SK-N-SH (cell line): ENCODE data around the gene MARVELD1.

Experiments used
- CHD2 ChIP-seq: fragments of 150-350 bp; IDR thresholded peaks from 2 replicates; pipeline ENCODE4 v1.6.1; 2018; ENCODE audit warnings: low read length; ENCODE audit not compliant: partially characterized antibody
- EP300 ChIP-seq, 2 experiments: IDR thresholded peaks; 2 replicates each; pipeline versions ENCODE4 v1.4.0 to v1.6.1; 2012; ENCODE audit warnings: borderline replicate concordance in 1 of 2, low read depth in 1 of 2, low read length in 1 of 2
- FOSL2 ChIP-seq: IDR thresholded peaks from 2 replicates; pipeline ENCODE4 v1.4.0; 2012; ENCODE audit warnings: low read depth, mild to moderate bottlenecking, moderate library complexity, borderline replicate concordance
- POLR2AphosphoS5 ChIP-seq: IDR thresholded peaks from 2 replicates; pipeline ENCODE4 v1.6.1; 2012; ENCODE audit warnings: low read depth, low read length
- RCOR1 ChIP-seq: fragments of 150-350 bp; IDR thresholded peaks from 2 replicates; pipeline ENCODE4 v1.6.1; 2017; ENCODE audit warnings: antibody characterized with exemption, low read length
- SIN3A ChIP-seq: IDR thresholded peaks from 2 replicates; pipeline ENCODE4 v1.6.1; 2012; ENCODE audit warnings: low read depth, mild to moderate bottlenecking, low read length, moderate library complexity, borderline replicate concordance
- TAF1 ChIP-seq: IDR thresholded peaks from 2 replicates; pipeline ENCODE4 v1.6.1; 2012; ENCODE audit warnings: low read depth, mild to moderate bottlenecking, low read length, moderate library complexity, borderline replicate concordance
- TCF12 ChIP-seq: IDR thresholded peaks from 2 replicates; pipeline ENCODE4 v1.4.0; 2012
- TEAD4 ChIP-seq: IDR thresholded peaks from 2 replicates; pipeline ENCODE4 v1.4.0; 2012; ENCODE audit warnings: mild to moderate bottlenecking, borderline replicate concordance; ENCODE audit not compliant: insufficient read depth
- YY1 ChIP-seq: IDR thresholded peaks from 2 replicates; pipeline ENCODE4 v1.4.0; 2012; ENCODE audit warnings: low read depth, mild to moderate bottlenecking
- TF ChIP-seq, protein P1 (sequence below): IDR thresholded peaks from 2 replicates; pipeline ENCODE4 v1.4.0; 2012; ENCODE audit warnings: low read depth, borderline replicate concordance
- TF ChIP-seq, protein P2 (sequence below): fragments of 200-600 bp; sonication (generic); IDR thresholded peaks from 2 replicates; pipeline ENCODE4 v1.6.1; 2017; ENCODE audit warnings: antibody characterized with exemption, mild to moderate bottlenecking, moderate library complexity
- TF ChIP-seq, protein P3 (sequence below): fragments of 150-350 bp; IDR thresholded peaks from 2 replicates; pipeline ENCODE4 v1.6.1; 2017; ENCODE audit warnings: antibody characterized with exemption, low read length, low read depth, borderline replicate concordance
- TF ChIP-seq, protein P4 (sequence below): IDR thresholded peaks from 2 replicates; pipeline ENCODE4; 2012

DNA sequence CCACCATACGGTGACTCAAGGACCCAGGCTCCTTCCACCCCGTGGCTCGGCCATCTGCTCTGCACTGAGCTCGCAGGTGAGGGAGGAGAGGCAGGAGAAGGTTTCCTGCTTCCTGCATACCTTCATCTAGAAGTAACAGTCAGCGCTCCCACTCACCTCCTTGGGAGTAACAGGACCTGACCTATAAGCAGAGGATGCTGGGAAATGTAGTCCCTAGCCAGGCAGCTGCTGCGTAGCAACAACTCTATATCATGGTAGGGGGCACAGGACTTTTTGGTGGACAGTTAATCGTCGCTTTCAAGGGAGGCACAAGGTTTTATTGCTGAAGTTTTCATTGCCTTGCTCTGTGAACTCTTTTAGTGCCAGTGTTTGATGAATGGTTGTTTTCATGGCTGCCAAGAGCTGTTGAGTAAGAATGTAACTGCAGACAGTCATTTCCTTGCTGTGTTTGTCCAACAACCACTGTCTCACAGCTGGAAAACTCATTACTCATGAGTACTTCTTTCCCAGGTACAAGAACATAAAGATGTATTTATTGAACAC lies 13.2 kb downstream of the MARVELD1 start:
- TF ChIP-seq POLR2AphosphoS5: no peak
- TF ChIP-seq EP300 (IDR thresholded peaks at IDR 0.05; ENCODE audit: borderline replicate concordance in 1 of 2, low read depth in 1 of 2, low read length in 1 of 2): no peak
- TF ChIP-seq, protein P1, sequence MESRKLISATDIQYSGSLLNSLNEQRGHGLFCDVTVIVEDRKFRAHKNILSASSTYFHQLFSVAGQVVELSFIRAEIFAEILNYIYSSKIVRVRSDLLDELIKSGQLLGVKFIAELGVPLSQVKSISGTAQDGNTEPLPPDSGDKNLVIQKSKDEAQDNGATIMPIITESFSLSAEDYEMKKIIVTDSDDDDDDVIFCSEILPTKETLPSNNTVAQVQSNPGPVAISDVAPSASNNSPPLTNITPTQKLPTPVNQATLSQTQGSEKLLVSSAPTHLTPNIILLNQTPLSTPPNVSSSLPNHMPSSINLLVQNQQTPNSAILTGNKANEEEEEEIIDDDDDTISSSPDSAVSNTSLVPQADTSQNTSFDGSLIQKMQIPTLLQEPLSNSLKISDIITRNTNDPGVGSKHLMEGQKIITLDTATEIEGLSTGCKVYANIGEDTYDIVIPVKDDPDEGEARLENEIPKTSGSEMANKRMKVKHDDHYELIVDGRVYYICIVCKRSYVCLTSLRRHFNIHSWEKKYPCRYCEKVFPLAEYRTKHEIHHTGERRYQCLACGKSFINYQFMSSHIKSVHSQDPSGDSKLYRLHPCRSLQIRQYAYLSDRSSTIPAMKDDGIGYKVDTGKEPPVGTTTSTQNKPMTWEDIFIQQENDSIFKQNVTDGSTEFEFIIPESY: no peak
- TF ChIP-seq, protein P2, sequence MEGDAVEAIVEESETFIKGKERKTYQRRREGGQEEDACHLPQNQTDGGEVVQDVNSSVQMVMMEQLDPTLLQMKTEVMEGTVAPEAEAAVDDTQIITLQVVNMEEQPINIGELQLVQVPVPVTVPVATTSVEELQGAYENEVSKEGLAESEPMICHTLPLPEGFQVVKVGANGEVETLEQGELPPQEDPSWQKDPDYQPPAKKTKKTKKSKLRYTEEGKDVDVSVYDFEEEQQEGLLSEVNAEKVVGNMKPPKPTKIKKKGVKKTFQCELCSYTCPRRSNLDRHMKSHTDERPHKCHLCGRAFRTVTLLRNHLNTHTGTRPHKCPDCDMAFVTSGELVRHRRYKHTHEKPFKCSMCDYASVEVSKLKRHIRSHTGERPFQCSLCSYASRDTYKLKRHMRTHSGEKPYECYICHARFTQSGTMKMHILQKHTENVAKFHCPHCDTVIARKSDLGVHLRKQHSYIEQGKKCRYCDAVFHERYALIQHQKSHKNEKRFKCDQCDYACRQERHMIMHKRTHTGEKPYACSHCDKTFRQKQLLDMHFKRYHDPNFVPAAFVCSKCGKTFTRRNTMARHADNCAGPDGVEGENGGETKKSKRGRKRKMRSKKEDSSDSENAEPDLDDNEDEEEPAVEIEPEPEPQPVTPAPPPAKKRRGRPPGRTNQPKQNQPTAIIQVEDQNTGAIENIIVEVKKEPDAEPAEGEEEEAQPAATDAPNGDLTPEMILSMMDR: no peak
- TF ChIP-seq TAF1: no peak
- TF ChIP-seq, protein P3, sequence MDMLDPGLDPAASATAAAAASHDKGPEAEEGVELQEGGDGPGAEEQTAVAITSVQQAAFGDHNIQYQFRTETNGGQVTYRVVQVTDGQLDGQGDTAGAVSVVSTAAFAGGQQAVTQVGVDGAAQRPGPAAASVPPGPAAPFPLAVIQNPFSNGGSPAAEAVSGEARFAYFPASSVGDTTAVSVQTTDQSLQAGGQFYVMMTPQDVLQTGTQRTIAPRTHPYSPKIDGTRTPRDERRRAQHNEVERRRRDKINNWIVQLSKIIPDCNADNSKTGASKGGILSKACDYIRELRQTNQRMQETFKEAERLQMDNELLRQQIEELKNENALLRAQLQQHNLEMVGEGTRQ: no peak
- no peak for TF ChIP-seq RCOR1
- TF ChIP-seq TEAD4: no peak
- no peak for TF ChIP-seq YY1
- TF ChIP-seq CHD2: no peak
- TF ChIP-seq, protein P4, sequence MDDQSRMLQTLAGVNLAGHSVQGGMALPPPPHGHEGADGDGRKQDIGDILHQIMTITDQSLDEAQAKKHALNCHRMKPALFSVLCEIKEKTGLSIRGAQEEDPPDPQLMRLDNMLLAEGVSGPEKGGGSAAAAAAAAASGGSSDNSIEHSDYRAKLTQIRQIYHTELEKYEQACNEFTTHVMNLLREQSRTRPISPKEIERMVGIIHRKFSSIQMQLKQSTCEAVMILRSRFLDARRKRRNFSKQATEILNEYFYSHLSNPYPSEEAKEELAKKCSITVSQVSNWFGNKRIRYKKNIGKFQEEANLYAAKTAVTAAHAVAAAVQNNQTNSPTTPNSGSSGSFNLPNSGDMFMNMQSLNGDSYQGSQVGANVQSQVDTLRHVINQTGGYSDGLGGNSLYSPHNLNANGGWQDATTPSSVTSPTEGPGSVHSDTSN: no peak
- no peak for TF ChIP-seq TCF12
- no peak for TF ChIP-seq SIN3A
- TF ChIP-seq FOSL2: no peak
